ENCODE data around the gene POLA1.
A peak's percentile ranks its signal among the peaks of the same experiment; 100 is the strongest.
"Not testable (repeated sequence)": the region's sequence is repeated elsewhere in the genome, so short reads cannot be mapped to it uniquely, and the experiment has no call there.

The POLA1 gene

DNA sequence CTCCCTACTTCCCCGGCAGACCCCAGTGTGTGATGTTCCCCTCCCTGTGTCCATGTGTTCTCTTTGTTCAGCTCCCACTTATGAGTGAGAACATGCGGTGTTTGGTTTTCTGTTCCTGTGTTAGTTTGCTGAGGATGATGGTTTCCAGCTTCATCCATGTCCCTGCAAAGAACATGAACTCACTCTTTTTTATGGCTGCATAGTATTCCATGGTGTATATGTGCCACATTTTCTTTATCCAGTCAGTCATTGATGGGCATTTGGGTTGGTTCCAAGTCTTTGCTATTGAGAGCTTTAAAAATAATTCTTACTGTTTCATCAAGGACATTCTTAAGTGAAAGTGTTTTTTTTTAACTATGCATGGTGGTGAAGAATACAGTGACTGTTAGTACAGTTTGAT is 126.1 kb downstream of the POLA1 start:
- DNase-seq = not testable (repeated sequence)

DNA sequence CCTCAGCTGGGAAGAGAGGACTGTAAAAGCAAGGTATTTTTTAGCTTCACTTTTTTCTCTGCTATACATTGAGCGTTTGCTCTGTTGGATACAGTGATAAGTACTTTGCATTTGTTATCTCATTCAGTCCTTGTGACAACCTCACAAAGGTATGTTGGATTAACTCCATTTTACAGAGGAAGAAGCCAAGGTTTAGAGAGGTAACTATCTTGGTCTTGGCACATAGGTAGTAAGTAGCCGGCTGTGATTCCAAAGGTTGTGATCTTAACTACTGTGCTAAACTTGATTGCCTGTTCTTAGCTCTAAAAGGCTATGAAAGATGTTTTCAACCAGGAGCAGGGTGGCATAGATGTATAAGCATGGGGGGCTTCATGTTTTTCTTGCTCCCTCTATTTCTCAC is 134.4 kb downstream of the POLA1 start:
- no peak for DNase-seq

DNA sequence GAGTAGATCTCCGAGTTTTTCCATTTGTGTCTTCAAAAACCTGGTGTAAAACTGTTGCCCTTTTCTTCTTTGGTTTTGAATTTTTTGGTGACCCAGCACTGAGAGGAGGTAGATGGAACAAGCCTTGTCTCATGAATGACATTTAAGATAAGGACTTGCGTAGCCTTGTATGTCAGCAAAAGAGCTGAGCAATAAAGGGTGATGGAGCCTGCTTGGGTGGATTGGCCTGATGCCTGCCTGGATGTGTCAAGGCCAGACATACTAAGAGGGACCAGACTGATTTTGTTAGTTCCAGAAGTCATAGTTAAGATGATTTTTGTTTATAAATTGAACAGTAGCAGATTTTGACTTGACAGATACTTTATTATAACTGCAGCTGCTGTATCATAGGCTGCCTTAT is 134.9 kb downstream of the POLA1 start:
- no peak for DNase-seq

DNA sequence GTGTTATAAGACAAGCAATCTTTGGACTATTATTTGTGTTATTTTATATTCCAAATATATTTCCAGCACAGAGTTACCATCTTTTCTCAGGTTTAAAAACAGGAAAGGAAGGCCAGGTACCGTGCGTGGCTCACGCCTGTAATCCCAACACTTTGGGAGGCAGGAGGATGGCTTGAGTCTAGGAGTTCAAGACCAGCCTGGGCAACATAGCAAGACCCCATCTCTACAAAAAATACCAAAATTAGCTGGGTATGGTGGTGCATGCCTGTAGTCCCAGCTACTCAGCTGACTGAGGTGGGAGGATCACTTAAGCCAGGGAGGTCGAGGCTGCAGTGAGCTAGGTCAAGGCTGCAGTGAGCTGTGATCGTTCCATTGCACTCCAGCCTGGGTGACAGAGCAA is 140.0 kb downstream of the POLA1 start:
- DNase-seq = no peak

- no peak for DNase-seq
These were observed 144.2 kb downstream of the POLA1 start for GRCh38 chrX:24837966-24838365.

GRCh38 chrX:24838629-24839028 is 144.9 kb downstream of the POLA1 start:
- peak; percentile 28 for DNase-seq

DNA sequence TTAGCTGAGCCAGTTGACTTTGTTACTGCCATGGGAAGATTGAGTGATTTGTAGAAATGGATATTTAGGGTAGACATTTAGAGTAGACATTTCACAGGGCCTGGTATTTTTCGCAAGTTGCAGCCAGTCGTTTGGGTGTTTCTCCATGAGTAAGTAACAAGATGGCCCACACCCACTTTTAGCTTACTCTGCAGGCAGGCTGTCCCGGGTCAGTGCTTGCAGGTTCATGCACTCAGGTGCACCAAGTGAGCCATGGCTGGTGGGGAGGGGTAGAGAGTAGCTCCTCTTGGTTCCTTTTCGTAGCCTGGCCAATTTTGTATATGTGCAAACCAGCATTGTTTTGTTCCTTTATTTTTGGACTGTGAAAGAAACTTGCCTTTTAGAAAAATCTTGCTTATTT is 145.6 kb downstream of the POLA1 start:
- DNase-seq = no peak

DNA sequence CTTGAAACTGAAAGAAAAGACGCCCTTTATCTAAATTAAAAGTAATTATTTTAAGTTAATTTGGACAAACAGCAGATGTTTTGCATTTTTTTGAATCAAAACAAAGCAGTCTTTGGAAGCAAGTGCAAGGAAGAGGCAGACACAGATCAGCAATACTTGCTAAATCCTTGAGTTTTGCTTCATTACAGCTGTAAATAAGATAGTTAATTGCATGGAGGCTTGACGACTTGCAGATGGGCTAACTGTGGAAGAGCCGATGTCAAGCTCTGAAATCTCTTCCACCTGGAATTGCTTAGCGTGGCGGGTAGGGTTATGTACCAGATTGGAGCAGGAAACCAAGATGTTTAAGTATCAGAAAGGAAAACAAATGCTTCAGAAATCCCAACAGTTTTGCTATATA is 148.8 kb downstream of the POLA1 start:
- DNase-seq = no peak

DNA sequence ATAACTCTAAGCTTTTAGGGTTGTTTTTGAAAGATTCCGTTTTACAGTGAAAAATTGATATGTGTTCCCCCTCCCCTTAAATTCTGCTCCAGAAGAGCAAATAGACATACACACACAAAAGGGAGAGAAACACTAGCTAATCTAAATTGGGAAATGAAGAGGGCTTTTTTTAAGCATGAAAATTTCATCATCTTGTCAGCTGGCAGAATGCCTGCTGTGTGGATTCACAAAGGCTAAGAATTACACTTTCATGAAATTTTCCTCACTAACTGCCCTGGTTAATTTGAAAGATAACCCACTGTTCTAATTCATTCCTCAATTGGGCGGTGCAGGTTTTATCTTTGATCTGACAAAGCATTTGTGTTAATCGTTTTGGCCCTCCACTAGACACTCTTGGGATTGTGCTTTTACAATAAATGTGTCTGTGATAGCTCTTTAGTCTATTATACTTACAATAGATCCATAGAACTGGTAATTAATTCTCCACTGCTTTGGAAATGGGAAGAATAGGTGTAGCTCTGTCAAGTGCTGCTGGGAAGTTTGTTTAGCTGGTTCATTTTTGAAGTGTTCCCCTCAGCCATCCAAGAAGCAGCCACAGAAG is 152.9 kb downstream of the POLA1 start:
- DNase-seq = no peak

DNA sequence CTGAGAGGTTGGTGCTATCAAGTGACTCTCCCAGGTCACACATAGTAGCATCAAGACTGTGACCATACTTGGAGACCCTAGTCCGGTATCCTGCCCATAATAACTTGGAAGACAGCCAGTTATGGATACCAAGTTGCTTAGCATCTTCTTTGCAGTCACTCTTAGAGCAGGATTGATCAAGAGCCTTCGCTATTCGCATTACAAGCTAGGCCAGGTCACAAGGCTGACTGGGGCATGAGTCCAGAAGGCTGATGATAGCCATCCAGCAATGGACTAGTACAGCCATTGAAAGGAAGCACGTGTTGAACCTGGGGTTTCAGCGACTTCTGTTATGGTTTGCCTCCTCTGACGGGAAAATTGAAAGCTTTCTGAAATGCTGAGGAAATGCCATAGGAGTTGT is 157.6 kb downstream of the POLA1 start:
- DNase-seq = no peak

DNA sequence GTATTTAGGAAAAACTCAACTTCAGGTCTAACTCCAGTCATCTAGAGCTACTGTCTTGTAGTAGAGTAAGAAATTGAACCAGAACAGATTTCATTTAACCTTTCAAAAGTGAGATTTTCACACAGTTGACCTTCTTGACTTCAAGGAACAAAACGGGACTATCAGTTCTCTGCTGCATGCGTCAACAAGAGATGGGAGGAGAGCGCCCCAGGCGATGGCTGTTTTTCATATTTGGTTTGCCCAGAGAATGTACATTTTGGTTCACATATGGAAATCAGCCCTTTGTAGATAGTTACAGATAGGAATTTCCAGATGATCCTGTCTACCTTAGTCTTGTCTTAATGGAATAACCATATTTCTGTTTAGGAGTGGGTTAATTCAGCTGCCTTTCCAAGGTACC is 158.1 kb downstream of the POLA1 start:
- DNase-seq = no peak

DNA sequence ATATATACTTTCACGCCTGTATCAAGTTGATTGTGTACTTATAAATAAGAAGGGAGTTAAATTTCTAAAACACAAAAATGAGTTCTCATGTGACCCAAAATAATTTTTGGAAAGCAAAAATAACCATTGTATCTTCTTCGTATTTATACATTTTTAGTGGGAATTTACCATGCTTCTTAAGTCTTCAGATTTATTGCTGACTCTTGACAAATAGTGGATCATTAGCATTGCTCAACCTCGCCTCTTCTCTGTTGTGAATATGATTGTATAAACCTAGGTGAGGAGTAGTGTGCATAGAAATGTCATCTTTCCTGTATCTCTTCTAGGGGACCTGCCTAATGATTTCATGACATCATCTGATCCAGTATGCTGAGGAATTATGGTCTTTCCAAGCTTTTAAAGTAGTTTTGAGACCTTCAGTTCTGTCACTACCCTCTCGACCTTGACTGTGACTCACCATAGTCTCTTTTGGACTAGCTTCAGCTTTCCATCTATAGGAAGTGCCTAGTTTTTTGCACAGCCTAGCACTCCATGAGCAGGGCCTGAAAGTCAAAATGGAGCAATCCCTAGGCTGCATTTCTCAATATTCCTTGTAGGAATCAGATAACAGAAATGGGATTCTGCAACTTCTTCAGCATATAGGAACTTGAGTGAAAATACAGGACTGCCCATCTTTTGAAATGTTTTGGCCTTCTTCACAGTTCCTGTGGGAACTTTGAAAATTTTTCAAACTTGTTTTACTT is 164.5 kb downstream of the POLA1 start:
- DNase-seq = no peak

- no peak for DNase-seq
These were observed 165.6 kb downstream of the POLA1 start for GRCh38 chrX:24859211-24859841.

- DNase-seq = no peak
These were observed 166.4 kb downstream of the POLA1 start for GRCh38 chrX:24860140-24860539.

DNA sequence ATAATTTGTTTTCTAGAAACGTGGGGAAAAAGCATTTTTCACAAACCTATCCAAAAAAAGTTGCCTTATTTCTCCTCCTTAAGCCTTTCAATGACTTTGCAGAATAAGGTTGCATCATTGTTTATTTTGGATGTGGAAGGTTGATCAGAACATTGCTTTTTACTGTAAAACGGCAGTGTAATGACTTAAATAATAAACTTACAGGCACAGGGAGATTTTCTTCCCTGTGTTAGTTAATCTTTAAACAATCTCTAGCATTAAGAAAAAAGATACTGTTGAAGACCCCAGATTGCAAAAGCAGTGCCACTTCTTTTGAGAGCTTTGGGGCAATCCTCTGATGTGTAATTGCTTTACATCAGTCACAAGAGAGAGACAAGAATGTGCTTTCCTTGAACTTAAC is 168.6 kb downstream of the POLA1 start:
- DNase-seq = no peak

GRCh38 chrX:24863779-24864178 is 170.1 kb downstream of the POLA1 start:
- not testable (repeated sequence) for DNase-seq

- no peak for DNase-seq
These were observed 176.4 kb downstream of the POLA1 start for GRCh38 chrX:24870143-24870542.

DNA sequence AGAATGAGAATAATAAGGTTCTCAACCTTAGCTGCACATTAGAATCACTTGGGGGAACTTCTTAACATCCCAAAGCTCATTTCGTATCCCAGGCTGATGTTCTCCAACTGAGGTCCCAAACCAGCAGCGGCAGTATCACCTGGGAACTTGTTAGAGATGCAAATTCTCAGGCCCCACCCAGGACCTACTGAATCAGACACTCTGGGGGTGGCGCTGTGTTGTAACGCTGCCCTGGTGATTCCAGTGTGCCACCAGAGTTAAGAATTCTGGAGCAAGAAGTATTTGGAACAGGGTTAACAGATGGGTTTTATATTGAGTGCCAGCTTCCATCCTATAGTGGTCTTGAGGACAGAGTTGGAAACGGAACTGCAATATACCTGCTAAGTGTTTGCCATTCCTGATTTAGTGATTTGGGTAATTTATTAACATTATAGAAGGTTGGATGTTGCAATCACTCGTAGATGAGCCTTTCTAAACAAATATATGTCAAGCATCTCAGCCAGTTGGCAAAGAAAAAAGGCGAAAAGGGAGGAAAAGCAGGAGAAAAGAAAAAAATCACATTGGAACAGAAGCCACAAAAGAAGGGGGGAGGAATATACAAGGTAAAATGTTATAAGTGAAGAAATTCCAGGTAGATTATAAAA is 181.0 kb downstream of the POLA1 start:
- DNase-seq = no peak

DNA sequence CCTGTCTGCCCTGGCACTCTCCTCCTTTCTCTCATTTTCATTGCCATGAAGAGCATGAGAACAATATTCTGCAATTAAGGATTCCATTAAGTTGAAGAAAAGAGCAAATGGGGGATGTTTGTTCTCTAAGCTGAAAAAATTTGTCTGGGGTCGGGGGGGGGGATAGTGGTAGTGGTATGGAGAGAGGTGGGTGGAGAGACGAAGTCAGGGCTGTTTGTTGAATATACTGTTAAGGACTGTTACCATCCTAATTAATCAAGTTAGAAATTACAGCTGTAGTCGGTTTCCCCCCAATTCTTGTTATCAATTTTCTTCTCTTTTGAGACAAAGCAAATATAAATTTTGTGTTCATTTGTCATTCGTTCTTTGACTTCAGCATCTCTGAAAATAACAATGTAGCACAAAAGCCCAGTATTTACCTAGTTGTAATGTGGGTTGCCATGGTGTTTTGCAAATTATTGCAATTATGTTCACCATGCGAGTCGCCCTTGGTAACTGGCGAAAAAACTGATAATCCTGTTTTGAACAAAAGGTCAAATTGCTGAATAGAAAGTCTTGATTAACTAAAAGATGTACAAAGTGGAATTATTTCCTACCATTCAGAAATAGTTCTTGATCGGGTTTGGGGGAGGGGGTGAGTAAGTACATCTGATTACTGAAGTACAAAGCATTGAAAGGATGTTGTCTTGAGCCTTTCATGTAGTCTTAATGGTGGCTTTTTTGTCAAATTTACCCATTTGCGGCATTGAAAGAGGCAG is 183.0 kb downstream of the POLA1 start:
- DNase-seq = no peak

DNA sequence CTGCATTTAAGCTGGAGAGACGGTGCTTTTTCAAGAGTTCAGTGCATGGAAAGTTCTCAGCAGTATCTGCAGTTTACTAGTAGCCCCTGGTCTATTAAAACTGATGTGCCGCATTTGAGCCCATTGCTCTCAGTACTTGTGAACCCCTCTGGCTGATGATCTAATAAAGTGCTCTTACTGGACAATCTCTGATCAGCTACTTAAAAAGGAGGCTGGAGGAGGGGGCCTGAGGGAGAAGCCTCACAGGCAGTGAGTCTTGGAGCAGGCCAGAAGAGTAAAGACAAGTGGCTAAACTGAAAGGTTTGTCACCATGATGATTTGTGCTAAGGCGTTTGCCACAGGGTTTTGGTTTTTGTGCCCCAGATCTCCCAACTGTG is 183.6 kb downstream of the POLA1 start:
- DNase-seq = no peak

GRCh38 chrX:24877854-24878650 is 184.3 kb downstream of the POLA1 start:
- DNase-seq = no peak

DNA sequence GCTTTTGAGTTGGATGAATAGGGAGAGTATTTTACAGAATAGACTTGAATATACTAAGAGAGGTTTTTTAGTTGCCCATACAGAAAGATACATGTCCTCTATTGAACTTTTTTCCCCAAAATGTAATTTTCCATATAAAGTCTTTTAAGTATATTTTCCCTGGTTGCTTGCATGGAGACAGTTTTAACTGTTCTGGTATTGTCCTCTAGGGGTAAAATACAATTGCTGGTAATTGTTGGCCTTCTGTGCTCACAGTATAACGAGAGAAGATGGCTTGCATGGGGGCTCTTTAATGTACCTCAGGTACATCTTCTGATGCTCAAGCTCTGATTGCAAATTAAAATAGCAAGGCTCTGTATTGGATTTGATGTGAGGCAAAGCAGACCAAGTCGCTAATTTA is 186.0 kb downstream of the POLA1 start:
- DNase-seq = no peak

Measured in CD4-positive, alpha-beta T cell treated with Interleukin-4 for 4 hours (primary cell).